HG03575 (cell line): ENCODE results near the gene CELF2.

Experiments
- ATAC-seq: cut with Tn5 transposase; IDR thresholded peaks from one replicate; pipeline ENCODE4 v1.9.1; 2021; ENCODE audit not compliant: unreplicated experiment, insufficient number of reproducible peaks, low FRiP score; ENCODE audit errors: extremely low read depth

CELF2 gene

DNA sequence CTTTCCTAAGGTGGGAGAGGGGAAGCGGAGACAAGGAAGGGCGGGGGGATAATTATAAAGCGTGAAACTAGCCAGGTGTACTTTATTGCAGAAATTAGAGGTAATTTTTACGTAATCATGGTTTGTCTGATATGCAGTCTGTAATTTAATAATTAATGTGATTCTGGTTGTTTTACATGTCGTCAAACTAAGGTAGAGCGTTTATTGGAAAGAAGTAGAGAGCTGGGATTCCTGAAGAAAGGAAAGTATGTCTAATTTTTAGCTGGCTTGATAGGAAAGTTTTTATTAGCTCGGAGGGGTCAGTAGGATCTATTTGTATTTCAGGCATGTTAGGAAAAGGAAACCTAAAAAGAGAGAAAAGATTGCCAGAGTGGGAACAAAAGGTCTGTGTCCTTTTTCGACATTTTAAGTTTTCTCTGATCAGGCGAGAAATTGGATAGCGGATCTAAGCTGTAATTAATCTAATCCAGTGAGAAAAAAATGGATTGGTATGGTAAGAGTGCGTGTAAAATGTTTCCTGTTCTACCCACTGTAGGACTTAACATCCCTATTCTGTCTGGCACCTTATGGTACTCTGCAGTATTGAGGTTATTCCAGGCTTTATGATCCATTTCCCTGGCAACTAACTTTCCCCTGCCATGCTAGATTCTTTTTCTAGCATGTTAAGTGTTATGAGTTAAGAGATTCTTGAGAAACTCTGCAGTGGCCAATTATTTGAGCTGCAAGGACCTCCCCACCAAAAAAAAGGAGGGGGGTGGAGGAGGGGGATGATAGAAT is 1.4 kb downstream of the CELF2 start:
- ATAC-seq = no peak

DNA sequence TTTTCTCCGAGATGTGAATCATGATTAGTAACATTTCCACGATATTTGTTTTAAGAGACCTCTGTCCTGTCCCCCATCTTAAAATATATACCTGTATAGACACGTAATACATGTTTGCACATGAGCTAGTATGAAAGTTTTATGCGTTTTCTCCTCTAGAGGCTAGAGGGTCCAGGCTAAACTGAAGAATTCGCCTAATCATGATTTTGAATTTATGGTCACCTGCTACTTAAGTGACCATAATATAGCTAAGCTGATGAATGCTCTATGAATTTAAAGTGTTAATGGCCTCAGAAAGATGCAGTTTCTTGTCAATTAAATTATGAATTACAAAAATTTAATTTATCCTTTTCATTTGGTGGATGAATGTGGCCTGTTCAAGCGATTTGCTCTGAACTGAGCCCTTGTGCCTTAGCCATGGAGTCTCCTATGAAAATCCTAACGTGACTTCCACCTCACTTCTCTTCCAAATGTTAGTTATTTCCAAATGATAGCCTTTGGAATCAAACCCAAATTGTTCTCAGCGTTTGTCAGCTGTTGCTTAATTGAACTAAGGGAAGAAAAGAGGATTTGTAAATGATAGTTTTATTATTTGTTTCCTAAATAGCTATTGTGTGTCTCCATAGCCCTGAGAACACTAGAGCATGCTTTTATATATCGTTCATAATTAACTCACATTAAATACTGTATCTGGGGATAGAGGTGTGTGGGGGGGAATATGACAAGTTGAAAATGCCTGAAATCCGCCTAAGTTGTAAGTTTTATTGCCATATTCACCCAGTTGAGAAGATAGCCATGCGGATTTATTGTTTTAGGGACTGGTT is 2.3 kb downstream of the CELF2 start:
- no peak for ATAC-seq

- ATAC-seq = no peak
These were observed 2.9 kb downstream of the CELF2 start for GRCh38 chr10:11020548-11020942.

DNA sequence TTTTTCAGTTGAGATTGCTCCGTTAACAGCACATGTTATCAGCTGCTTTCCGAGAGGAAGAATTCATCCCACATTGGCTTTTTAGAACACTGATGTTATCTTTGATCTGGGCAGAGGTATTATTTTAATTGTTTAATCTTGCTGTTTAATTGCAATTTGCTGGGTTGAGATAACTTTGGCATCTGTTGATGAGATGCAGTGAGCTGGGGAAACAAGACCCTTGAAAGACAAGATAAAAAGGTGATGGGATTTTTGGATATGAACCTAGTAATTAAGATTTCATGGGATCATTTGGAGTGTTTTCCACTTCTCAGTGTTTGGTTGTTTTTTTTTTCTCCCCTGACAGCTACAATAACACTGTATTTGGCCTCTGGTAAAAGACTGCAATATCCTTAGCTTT is 4.5 kb downstream of the CELF2 start:
- no peak for ATAC-seq

- no peak for ATAC-seq
These were observed 5.6 kb downstream of the CELF2 start for GRCh38 chr10:11023009-11023953.

DNA sequence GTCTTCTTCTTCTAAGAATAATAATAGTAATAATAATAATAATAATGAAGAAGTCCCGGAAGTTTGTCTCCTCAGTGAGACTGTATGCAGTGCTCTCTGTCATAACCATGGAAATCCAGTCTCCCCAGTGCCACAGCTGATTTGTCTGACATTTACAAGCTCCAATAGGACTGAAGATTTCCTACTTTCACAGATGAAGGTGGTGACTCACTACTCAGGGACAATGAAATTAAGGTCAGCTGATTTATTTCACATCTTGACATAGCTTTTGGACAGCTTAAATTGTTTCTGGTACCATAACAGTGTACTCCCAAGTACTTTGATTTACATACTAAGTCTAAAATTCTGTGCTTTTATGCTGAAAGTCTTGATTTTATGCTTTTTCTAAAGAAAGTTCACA is 6.9 kb downstream of the CELF2 start:
- no peak for ATAC-seq

GRCh38 chr10:11025978-11026377 is 8.3 kb downstream of the CELF2 start:
- no peak for ATAC-seq

GRCh38 chr10:11026773-11027172 is 9.1 kb downstream of the CELF2 start:
- ATAC-seq = no peak

GRCh38 chr10:11034762-11035161 is 17.1 kb downstream of the CELF2 start:
- ATAC-seq = no peak

- no peak for ATAC-seq
These were observed 17.8 kb downstream of the CELF2 start for GRCh38 chr10:11035301-11035991.

GRCh38 chr10:11036424-11037011 is 18.8 kb downstream of the CELF2 start:
- no peak for ATAC-seq

DNA sequence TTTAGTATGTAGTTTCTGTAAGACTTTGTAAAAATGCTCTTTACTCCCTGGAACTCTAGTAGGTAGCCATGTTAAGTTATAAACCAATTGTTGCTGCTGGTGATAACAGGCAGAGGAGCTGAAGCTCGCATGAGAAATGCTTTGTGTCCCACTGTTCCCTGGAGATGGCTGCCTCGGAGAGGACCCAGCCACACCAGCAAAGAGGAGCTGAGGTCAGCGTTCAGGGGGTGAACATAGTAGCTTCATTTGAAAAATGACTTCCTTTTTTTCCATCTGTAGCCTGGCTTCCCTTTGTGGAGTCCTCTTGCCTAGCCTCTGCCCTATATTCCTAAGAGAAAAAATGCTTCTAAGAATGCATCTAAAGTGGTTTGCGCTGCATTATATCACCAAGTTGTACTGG is 20.3 kb downstream of the CELF2 start:
- ATAC-seq = no peak

DNA sequence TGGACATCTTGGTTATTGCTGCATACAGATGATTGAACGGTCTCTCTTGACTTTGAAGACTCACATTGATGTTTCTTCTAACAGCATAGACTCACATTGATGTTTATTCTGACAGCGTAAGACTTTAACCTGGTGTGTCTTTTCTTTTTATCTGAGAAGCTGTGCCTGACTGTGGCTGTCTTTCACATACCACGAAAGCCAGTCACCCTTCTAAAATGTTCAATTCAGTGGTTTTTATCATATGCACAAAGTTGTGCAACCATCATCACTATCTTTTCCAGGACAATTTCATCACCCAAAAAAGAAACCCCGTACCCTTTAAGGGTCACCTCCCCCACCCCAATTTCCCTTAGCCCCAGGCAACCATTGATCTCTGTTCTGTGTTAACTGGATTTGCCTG is 24.7 kb downstream of the CELF2 start:
- ATAC-seq = no peak

- ATAC-seq = no peak
These were observed 25.4 kb downstream of the CELF2 start for GRCh38 chr10:11043039-11043438.

- no peak for ATAC-seq
These were observed 25.9 kb downstream of the CELF2 start for GRCh38 chr10:11043446-11044127.

- no peak for ATAC-seq
These were observed 27.8 kb downstream of the CELF2 start for GRCh38 chr10:11045487-11045886.

DNA sequence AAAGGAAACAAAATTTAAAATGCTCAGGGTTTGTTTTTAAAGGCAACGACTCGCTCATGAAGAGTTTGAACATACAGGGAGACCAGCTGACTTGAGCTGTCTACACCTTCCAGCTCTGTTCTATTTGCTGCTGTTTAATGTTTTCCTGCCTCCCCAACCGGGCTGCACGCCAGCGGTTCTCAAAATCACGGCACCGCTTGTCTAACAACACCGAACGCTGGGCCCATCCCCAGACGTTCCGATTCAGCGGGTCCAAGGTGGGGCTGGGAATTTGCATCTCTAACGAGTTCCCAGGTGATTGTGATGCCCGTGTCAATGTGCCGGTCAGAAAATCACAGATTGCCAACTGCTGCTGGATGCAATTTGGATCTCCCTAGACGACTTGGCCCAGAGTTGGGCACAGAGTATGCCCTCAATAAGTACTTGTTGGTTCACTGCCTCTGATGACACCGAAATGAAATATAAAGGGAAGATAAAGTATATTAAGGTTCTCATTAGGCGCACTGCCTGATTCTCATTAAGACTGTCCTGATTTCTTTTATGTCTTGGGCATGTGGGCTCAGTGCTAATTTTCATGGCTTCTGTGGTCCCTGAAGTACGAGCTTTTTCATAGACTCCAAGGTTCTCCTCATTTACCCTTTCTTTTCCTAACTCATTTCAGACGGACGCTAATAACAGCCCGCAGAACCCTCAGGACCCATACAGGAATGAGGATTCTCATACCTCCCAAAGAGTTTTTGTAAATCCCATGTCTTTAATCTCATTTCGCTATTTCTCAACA is 28.5 kb downstream of the CELF2 start:
- no peak for ATAC-seq
